Heart left ventricle (tissue), 13 donors: ENCODE data around the gene ALAD.

Experiments used
- POLR2A ChIP-seq, 2 donors: fragments of 450-650 bp; IDR thresholded peaks; one replicate each; pipeline ENCODE4 v1.6.1; 2017; ENCODE audit warnings: antibody characterized with exemption in 2 of 2, mild to moderate bottlenecking in 2 of 2, moderate library complexity in 2 of 2
- TF ChIP-seq, protein P1 (sequence below), 12 donors: fragments of 200-600 bp; sonication (generic) in 4 of 12; IDR thresholded peaks; one replicate each; pipeline versions ENCODE4 v1.5.0 to v1.8.0; 2018 to 2022; ENCODE audit warnings: antibody characterized with exemption in 12 of 12, mild to moderate bottlenecking in 5 of 12
- donor health status: ischemic (EF 13 %, LVEDD 7.1; RV severe dilation, severe dysfunction).
- donor health status: DM: no; HTN: yes; CAD: no.
- donor health status: DM: no; HTN: no; CAD: no.
- donor health status: ischemic (EF 25% LVEDD 6.9; RV normal size, moderate dysfunction).
- donor health status: ischemic (EF 25% LVEDD 5.7; RV mildly dilated, moderate dysfunction).
- donor health status: ischemic (EF 35%, LVEDD 5.7; RV mildly dilated, moderate dysfunction).
- donor health status: nonischemic (EF 11% LVEDD 7.7; RV severe dilation, severe dysfunction).
- donor health status: DM: yes; HTN: yes; CAD: no.
- donor health status: PGD.
- donor health status: ischemic (EF 29% LVEDD 5.4; RV normal size, mild dysfunction).
- donor health status: nonischemic (EF 23%, LVEDD 6.1; RV moderate dilation, normal function).

DNA sequence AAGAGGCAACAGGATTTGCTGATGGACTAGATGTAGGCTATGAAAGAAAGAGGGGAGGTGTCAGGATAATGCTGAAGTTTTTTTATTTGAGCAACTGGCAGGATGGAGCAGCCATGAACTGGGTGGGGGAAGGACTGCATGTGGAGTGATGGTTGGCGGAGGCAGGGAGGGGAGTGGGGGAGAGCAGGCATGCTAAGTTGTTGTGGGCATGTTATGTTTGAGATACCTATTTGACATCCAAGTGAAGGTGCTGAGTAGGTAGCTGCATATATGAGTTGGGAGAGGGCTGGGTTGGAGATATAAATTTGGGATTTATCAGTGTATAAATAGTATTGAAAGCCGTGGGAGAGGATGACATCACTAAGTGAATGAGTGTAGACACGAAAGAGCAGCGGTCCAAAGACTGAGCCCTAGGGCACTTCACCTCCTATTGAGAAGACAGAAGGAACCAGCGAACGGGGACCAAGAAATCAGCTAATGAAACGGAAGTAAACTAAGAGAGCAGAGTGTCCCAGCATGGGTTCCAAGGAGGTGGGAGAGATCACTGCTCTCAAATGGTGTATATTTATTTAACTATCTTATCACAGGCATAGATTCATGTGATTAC lies 44.3 kb downstream of the ALAD start:
- no peak for TF ChIP-seq POLR2A (IDR thresholded peaks at IDR 0.05)
- TF ChIP-seq, protein P1, sequence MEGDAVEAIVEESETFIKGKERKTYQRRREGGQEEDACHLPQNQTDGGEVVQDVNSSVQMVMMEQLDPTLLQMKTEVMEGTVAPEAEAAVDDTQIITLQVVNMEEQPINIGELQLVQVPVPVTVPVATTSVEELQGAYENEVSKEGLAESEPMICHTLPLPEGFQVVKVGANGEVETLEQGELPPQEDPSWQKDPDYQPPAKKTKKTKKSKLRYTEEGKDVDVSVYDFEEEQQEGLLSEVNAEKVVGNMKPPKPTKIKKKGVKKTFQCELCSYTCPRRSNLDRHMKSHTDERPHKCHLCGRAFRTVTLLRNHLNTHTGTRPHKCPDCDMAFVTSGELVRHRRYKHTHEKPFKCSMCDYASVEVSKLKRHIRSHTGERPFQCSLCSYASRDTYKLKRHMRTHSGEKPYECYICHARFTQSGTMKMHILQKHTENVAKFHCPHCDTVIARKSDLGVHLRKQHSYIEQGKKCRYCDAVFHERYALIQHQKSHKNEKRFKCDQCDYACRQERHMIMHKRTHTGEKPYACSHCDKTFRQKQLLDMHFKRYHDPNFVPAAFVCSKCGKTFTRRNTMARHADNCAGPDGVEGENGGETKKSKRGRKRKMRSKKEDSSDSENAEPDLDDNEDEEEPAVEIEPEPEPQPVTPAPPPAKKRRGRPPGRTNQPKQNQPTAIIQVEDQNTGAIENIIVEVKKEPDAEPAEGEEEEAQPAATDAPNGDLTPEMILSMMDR (IDR thresholded peaks at IDR 0.05) = no peak
